ENCODE measurements around the gene INPP4A. TPM values are rescaled to one million over a fixed set of nuclear protein-coding genes. Genes with fewer than 3 reads are reported as not detected.
A peak's percentile ranks its signal among the peaks of the same experiment; 100 is the strongest.

INPP4A gene
- polyA plus RNA-seq, 1 of the 3 experiments (the other 2 are of a cell fraction) = 15.0 TPM

GRCh38 chr2:98606431-98606830, 161.8 kb downstream of the INPP4A start:
- peak overlapping the region; percentile 71 for H3K4me2 ChIP-seq
- DNase-seq = no peak
- peak overlapping the region in 1 of 2 experiments; percentile 98; a peak in 1 of 4 replicates for H3K4me3 ChIP-seq (ENCODE audit: low read depth in 2 of 2, low read length in 1 of 2)
- ChIA-PET POLR2A (no interaction called here), CTCF (interaction anchor here (1.3 to 2.3 kb wide), 2 partner anchors 38 to 193 kb away, joined by 3 to 9 read pairs; no protein-coding TSS in a partner anchor)
- H3K4me1 ChIP-seq (ENCODE audit: control insufficient read depth in 1 of 2, insufficient read depth in 2 of 2, low read depth in 1 of 2, low read length in 1 of 2) = peaks cover 5 to 58% of the 10 kb centered on the region in 2 experiments; a peak in 3 of 4 replicates
- WGBS (ENCODE audit: low lambda C conversion rate) = 93% methylated on average over 7 of the region's 7 CpGs
- H3K27me3 ChIP-seq (ENCODE audit: insufficient read depth) = no peaks in the 10 kb centered on the region
- TF ChIP-seq ZBTB33 (IDR thresholded peaks at IDR 0.05; ENCODE audit: borderline replicate concordance, low read depth) (no peak), USF1 (IDR thresholded peaks at IDR 0.05; ENCODE audit: borderline replicate concordance, low read depth) (no peak), CHD2 (IDR thresholded peaks at IDR 0.05; ENCODE audit: low read length, partially characterized antibody) (no peak), PBX3 (IDR thresholded peaks at IDR 0.05) (no peak), YY1 (IDR thresholded peaks at IDR 0.05; ENCODE audit: low read depth) (no peak), RXRA (IDR thresholded peaks at IDR 0.05; ENCODE audit: borderline replicate concordance, low read depth) (no peak), TAF1 (IDR thresholded peaks at IDR 0.05; ENCODE audit: borderline replicate concordance, low read depth, low read length) (no peak), POLR2AphosphoS5 (IDR thresholded peaks at IDR 0.05; ENCODE audit: low read depth, low read length) (no peak), MAX (IDR thresholded peaks at IDR 0.05; ENCODE audit: low read depth) (no peak), EP300 (IDR thresholded peaks at IDR 0.05; ENCODE audit: borderline replicate concordance in 1 of 2, low read depth in 1 of 2, low read length in 1 of 2) (no peak), TCF12 (IDR thresholded peaks at IDR 0.05) (no peak), USF2 (IDR thresholded peaks at IDR 0.05; ENCODE audit: borderline replicate concordance, low read depth, low read length) (no peak), FOXJ3 (CRISPR knock-in tag; IDR thresholded peaks at IDR 0.05) (no peak), MXI1 (IDR thresholded peaks at IDR 0.05; ENCODE audit: low read depth, low read length) (no peak), NRF1 (IDR thresholded peaks at IDR 0.05; ENCODE audit: low read depth, low read length) (no peak), REST (IDR thresholded peaks at IDR 0.05; ENCODE audit: low read depth, low read length) (no peak), SMC3 (IDR thresholded peaks at IDR 0.05; ENCODE audit: low read depth, low read length) (no peak), CTCF (IDR thresholded peaks at IDR 0.05) (no peak), GATA2 (CRISPR knock-in tag; IDR thresholded peaks at IDR 0.05) (no peak), ELF1 (IDR thresholded peaks at IDR 0.05) (no peak)
- no peak overlapping the region for H2AFZ ChIP-seq (ENCODE audit: low read depth)
- peak overlapping the region in 1 of 2 experiments; percentile 74; a peak in 2 of 4 replicates for H3K27ac ChIP-seq (ENCODE audit: low read depth in 2 of 2, low read length in 1 of 2)
- H3K9ac ChIP-seq = no peak overlapping the region
- peaks cover 74% of the 10 kb centered on the region for H3K79me2 ChIP-seq (ENCODE audit: insufficient read depth)
- H3K36me3 ChIP-seq (replicated peaks in 1 of 2; ENCODE audit: control insufficient read depth in 1 of 2, insufficient read depth in 2 of 2, low read length in 1 of 2) = peaks cover 28 to 34% of the 10 kb centered on the region in 2 experiments
- no peaks in the 10 kb centered on the region; the same call in 1 of the 2 replicates for H4K20me1 ChIP-seq (ENCODE audit: insufficient read depth)
- no peaks in the 10 kb centered on the region for H3K9me3 ChIP-seq
- no peaks in the 10 kb centered on the region for H3F3A ChIP-seq (replicated peaks; ENCODE audit: insufficient read depth)
- H3K9me2 ChIP-seq = no peaks in the 10 kb centered on the region

Data from SK-N-SH (cell line).